Measurements from ENCODE around the gene SMPD3. TPM values are rescaled to one million over a fixed set of nuclear protein-coding genes. Genes with fewer than 3 reads are reported as not detected.

The SMPD3 gene
- total and polyA plus RNA-seq, 2 of the 8 experiments (the other 6 are each of a cell fraction or from before 2014, with no cell fraction given), result 0.39 to 1.3 TPM

DNA sequence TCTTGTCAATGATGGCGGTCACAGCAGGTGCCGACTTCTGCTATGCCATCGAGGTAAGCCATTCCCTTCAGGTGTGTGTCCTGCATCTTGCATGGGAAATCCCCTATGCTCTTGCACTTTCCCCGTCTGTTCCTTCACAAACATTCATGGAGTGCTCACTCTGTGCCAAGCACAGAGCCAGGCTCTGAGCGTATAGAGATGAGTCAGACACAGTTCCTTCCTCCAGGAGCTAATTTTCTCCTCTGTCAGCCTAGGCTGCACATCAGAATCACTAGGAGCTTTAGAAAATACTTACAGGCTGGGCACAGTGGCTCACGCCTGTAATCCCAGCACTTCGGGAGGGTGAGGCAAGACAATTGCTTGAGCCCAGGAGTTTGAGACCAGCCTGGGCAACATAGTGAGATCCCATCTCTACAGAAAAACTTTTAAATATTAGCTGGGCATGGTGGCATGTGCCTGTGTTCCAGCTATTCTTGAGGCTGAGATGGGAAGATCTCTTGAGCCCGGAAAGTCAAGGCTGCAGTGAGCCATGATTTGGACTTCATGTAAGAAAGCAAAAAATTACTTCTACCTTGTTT is 123.4 kb downstream of the SMPD3 start (continued):
- TF ChIP-seq CHD2 (IDR thresholded peaks at IDR 0.05; ENCODE audit: low read length), result no peak
- no peak for TF ChIP-seq EP300 (IDR thresholded peaks at IDR 0.05; ENCODE audit: borderline replicate concordance in 1 of 2, low read depth in 2 of 2, low read length in 2 of 2)
- TF ChIP-seq ASH2L (IDR thresholded peaks at IDR 0.05; ENCODE audit: low read length), result no peak
- no peak for TF ChIP-seq POLR2AphosphoS5 (IDR thresholded peaks at IDR 0.05; ENCODE audit: low read depth, low read length)
